C4-2B (cell line): Measurements from ENCODE around the gene SERPINA4.

Experiments
- CTCF ChIP-seq: fragments of 450-650 bp; conservative IDR thresholded peaks from 2 replicates; pipeline ENCODE4 v1.5.1; 2017; ENCODE audit warnings: mild to moderate bottlenecking
- ZFX ChIP-seq: fragments of 450-650 bp; IDR thresholded peaks from 2 replicates; pipeline ENCODE4 v1.6.1; 2017

GRCh38 chr14:94515426-94515825, 45.8 kb upstream of the SERPINA4 start:
- TF ChIP-seq CTCF, result no peak
- TF ChIP-seq ZFX, result no peak
